Retina (tissue), 1 donor: ENCODE results near the gene ENTPD6.
A peak's percentile ranks its signal among the peaks of the same experiment; 100 is the strongest.
"Not testable (repeated sequence)": the region's sequence is repeated elsewhere in the genome, so short reads cannot be mapped to it uniquely, and the experiment has no call there.

Experiments used
- DNase-seq: peaks from one replicate; pipeline ENCODE4 v3.0.0-alpha.2; 2016

ENTPD6 gene

GRCh38 chr20:25195014-25195961, at the start of gene ENTPD6:
TSS of gene ENTPD6 (plus strand) at chr20:25195712. CDS start at chr20:25206537, 10,825 bp downstream.
- peak; percentile 95 for DNase-seq

GRCh38 chr20:25146976-25147375, 48.5 kb upstream of the ENTPD6 start:
- DNase-seq, result no peak

- DNase-seq, result no peak
Observed at GRCh38 chr20:25147716-25148115, 47.8 kb upstream of the ENTPD6 start.

GRCh38 chr20:25148181-25148981, 47.1 kb upstream of the ENTPD6 start:
- DNase-seq, result peak; percentile 87

GRCh38 chr20:25148982-25149846, 46.3 kb upstream of the ENTPD6 start:
- no peak for DNase-seq

- peak; percentile 91 for DNase-seq
Observed at GRCh38 chr20:25150016-25150415, 45.5 kb upstream of the ENTPD6 start.

- DNase-seq, result no peak
Observed at GRCh38 chr20:25158043-25158442, 37.5 kb upstream of the ENTPD6 start.

GRCh38 chr20:25160467-25160866, 35.0 kb upstream of the ENTPD6 start:
- DNase-seq, result no peak

- no peak for DNase-seq
Observed at GRCh38 chr20:25160897-25161296, 34.6 kb upstream of the ENTPD6 start.

- no peak for DNase-seq
Observed at GRCh38 chr20:25165128-25165527, 30.4 kb upstream of the ENTPD6 start.

- not testable (repeated sequence) for DNase-seq
Observed at GRCh38 chr20:25166105-25166782, 29.3 kb upstream of the ENTPD6 start.

- DNase-seq, result no peak
Observed at GRCh38 chr20:25173321-25173720, 22.2 kb upstream of the ENTPD6 start.

GRCh38 chr20:25173886-25174308, 21.6 kb upstream of the ENTPD6 start:
- no peak for DNase-seq

GRCh38 chr20:25176184-25176583, 19.3 kb upstream of the ENTPD6 start:
- DNase-seq, result no peak

- DNase-seq, result no peak
Observed at GRCh38 chr20:25177890-25178321, 17.6 kb upstream of the ENTPD6 start.

GRCh38 chr20:25178563-25179438, 16.7 kb upstream of the ENTPD6 start:
- DNase-seq, result peak; percentile 64

- no peak for DNase-seq
Observed at GRCh38 chr20:25179439-25180089, 15.9 kb upstream of the ENTPD6 start.

GRCh38 chr20:25184391-25184790, 11.1 kb upstream of the ENTPD6 start:
- DNase-seq, result not testable (repeated sequence)

GRCh38 chr20:25187220-25187619, 8.3 kb upstream of the ENTPD6 start:
- DNase-seq, result no peak

GRCh38 chr20:25187635-25188034, 7.9 kb upstream of the ENTPD6 start:
- no peak for DNase-seq
